Stimulated activated memory B cell treated with anti-CD40 and anti-IgM and Interleukin-4, amounts not matched to agents 10 μg/mL and 1 μg/mL and 100 μg/mL, for 72 hours (primary cell): Measurements from ENCODE around the gene SETMAR.
"Not testable (repeated sequence)": the region's sequence is repeated elsewhere in the genome, so short reads cannot be mapped to it uniquely, and the experiment has no call there.

ENCODE experiments used
- ATAC-seq: fragments of 150-1000 bp; cut with Tn5 transposase; 2 replicates; pipeline ENCODE4 v1.10.0; 2021
- H3K27ac Mint-ChIP-seq: one replicate; pipeline ENCODE4 v1.8.0; 2022; ENCODE audit warnings: mild to moderate bottlenecking, mixed read lengths
- H3K27me3 Mint-ChIP-seq: one replicate; pipeline ENCODE4 v1.8.0; 2022; ENCODE audit warnings: mixed read lengths
- H3K36me3 Mint-ChIP-seq: one replicate; pipeline ENCODE4 v1.8.0; 2022; ENCODE audit warnings: mixed read lengths
- H3K4me1 Mint-ChIP-seq: one replicate; pipeline ENCODE4 v1.8.0; 2022; ENCODE audit warnings: mixed read lengths
- H3K4me3 Mint-ChIP-seq: one replicate; pipeline ENCODE4 v1.8.0; 2022; ENCODE audit warnings: mild to moderate bottlenecking, moderate library complexity, mixed read lengths
- H3K9me3 Mint-ChIP-seq: one replicate; pipeline ENCODE4 v1.8.0; 2022; ENCODE audit warnings: mixed read lengths

SETMAR gene

GRCh38 chr3:4303187-4304123 is at the start of gene SETMAR:
Gene SETMAR, plus strand, starts transcription at chr3:4303369. Its CDS starts 2 bp downstream, at chr3:4303371.
- peak; percentile 98 for ATAC-seq
- peaks cover 18% of the 10 kb centered on the region for H3K4me1 Mint-ChIP-seq
- H3K27ac Mint-ChIP-seq = peak within 1 kb of the TSS; percentile 95
- peaks cover 20% of the 10 kb centered on the region for H3K36me3 Mint-ChIP-seq
- H3K4me3 Mint-ChIP-seq = peak within 1 kb of the TSS; percentile 95
- H3K27me3 Mint-ChIP-seq = no peaks in the 10 kb centered on the region
- H3K9me3 Mint-ChIP-seq = peaks cover 3% of the 10 kb centered on the region

GRCh38 chr3:4261406-4261805 is 41.8 kb upstream of the SETMAR start:
- no peaks in the 10 kb centered on the region for H3K36me3 Mint-ChIP-seq

GRCh38 chr3:4264040-4264439 is 39.1 kb upstream of the SETMAR start:
- Mint-ChIP-seq H3K27ac (no peak overlapping the region), H3K9me3 (no peaks in the 10 kb centered on the region), H3K36me3 (no peaks in the 10 kb centered on the region)

More at GRCh38 chr3:4261406-4261805, 41.8 kb upstream of the SETMAR start:
- Mint-ChIP-seq H3K27ac (no peak overlapping the region), H3K4me1 (no peaks in the 10 kb centered on the region), H3K4me3 (no peak overlapping the region), H3K27me3 (no peaks in the 10 kb centered on the region), H3K9me3 (no peaks in the 10 kb centered on the region)
- no peak for ATAC-seq

GRCh38 chr3:4270720-4271119 is 32.4 kb upstream of the SETMAR start:
- Mint-ChIP-seq H3K4me3 (no peak overlapping the region), H3K27me3 (no peaks in the 10 kb centered on the region), H3K4me1 (peaks cover 8% of the 10 kb centered on the region), H3K27ac (peak overlapping the region; percentile 57), H3K9me3 (no peaks in the 10 kb centered on the region), H3K36me3 (no peaks in the 10 kb centered on the region)
- ATAC-seq = no peak

More at GRCh38 chr3:4264040-4264439, 39.1 kb upstream of the SETMAR start:
- Mint-ChIP-seq H3K27me3 (no peaks in the 10 kb centered on the region), H3K4me3 (no peak overlapping the region), H3K4me1 (no peaks in the 10 kb centered on the region)
- ATAC-seq = no peak

GRCh38 chr3:4271834-4272233 is 31.3 kb upstream of the SETMAR start:
- no peak overlapping the region for H3K4me3 Mint-ChIP-seq
- no peaks in the 10 kb centered on the region for H3K27me3 Mint-ChIP-seq
- no peaks in the 10 kb centered on the region for H3K36me3 Mint-ChIP-seq
- no peaks in the 10 kb centered on the region for H3K9me3 Mint-ChIP-seq
- no peak overlapping the region for H3K27ac Mint-ChIP-seq
- ATAC-seq = no peak
- peaks cover 8% of the 10 kb centered on the region for H3K4me1 Mint-ChIP-seq

GRCh38 chr3:4279516-4280105 is 23.6 kb upstream of the SETMAR start:
- Mint-ChIP-seq H3K27ac (no peak overlapping the region), H3K36me3 (no peaks in the 10 kb centered on the region), H3K4me1 (no peaks in the 10 kb centered on the region), H3K27me3 (no peaks in the 10 kb centered on the region), H3K9me3 (no peaks in the 10 kb centered on the region), H3K4me3 (no peak overlapping the region)
- no peak for ATAC-seq

GRCh38 chr3:4281991-4282390 is 21.2 kb upstream of the SETMAR start:
- Mint-ChIP-seq H3K27ac (no peak overlapping the region), H3K9me3 (no peaks in the 10 kb centered on the region), H3K27me3 (no peaks in the 10 kb centered on the region), H3K4me1 (no peaks in the 10 kb centered on the region), H3K4me3 (no peak overlapping the region), H3K36me3 (no peaks in the 10 kb centered on the region)
- ATAC-seq = no peak

GRCh38 chr3:4284865-4285264 is 18.3 kb upstream of the SETMAR start:
- Mint-ChIP-seq H3K4me1 (no peaks in the 10 kb centered on the region), H3K4me3 (no peak overlapping the region), H3K27me3 (no peaks in the 10 kb centered on the region), H3K27ac (no peak overlapping the region), H3K36me3 (no peaks in the 10 kb centered on the region), H3K9me3 (no peaks in the 10 kb centered on the region)
- ATAC-seq = no peak

GRCh38 chr3:4289044-4289443 is 14.1 kb upstream of the SETMAR start:
- Mint-ChIP-seq H3K36me3 (no peaks in the 10 kb centered on the region), H3K27me3 (no peaks in the 10 kb centered on the region)

GRCh38 chr3:4290272-4290893 is 12.8 kb upstream of the SETMAR start:
- H3K9me3 Mint-ChIP-seq = no peaks in the 10 kb centered on the region
- peaks cover 6% of the 10 kb centered on the region for H3K4me1 Mint-ChIP-seq
- H3K4me3 Mint-ChIP-seq = no peak overlapping the region
- no peak overlapping the region for H3K27ac Mint-ChIP-seq
- H3K36me3 Mint-ChIP-seq = no peaks in the 10 kb centered on the region
- no peaks in the 10 kb centered on the region for H3K27me3 Mint-ChIP-seq
- ATAC-seq = no peak

More at GRCh38 chr3:4289044-4289443, 14.1 kb upstream of the SETMAR start:
- no peaks in the 10 kb centered on the region for H3K9me3 Mint-ChIP-seq
- no peak overlapping the region for H3K4me3 Mint-ChIP-seq
- H3K27ac Mint-ChIP-seq = no peak overlapping the region
- H3K4me1 Mint-ChIP-seq = peaks cover 6% of the 10 kb centered on the region
- no peak for ATAC-seq

GRCh38 chr3:4292301-4292700 is 10.9 kb upstream of the SETMAR start:
- peaks cover 6% of the 10 kb centered on the region for H3K4me1 Mint-ChIP-seq
- ATAC-seq = no peak
- no peak overlapping the region for H3K4me3 Mint-ChIP-seq
- H3K36me3 Mint-ChIP-seq = no peaks in the 10 kb centered on the region
- no peak overlapping the region for H3K27ac Mint-ChIP-seq
- no peaks in the 10 kb centered on the region for H3K9me3 Mint-ChIP-seq
- no peaks in the 10 kb centered on the region for H3K27me3 Mint-ChIP-seq

- Mint-ChIP-seq H3K36me3 (no peaks in the 10 kb centered on the region), H3K9me3 (no peaks in the 10 kb centered on the region), H3K4me1 (peaks cover 6% of the 10 kb centered on the region), H3K27me3 (no peaks in the 10 kb centered on the region), H3K4me3 (no peak overlapping the region), H3K27ac (no peak overlapping the region)
- no peak for ATAC-seq
These were observed 8.4 kb upstream of the SETMAR start for GRCh38 chr3:4294616-4295327.

GRCh38 chr3:4296454-4296853 is 6.7 kb upstream of the SETMAR start:
- peaks cover 16% of the 10 kb centered on the region for H3K36me3 Mint-ChIP-seq
- H3K9me3 Mint-ChIP-seq, H3K27me3 Mint-ChIP-seq, ATAC-seq, H3K4me1 Mint-ChIP-seq, H3K4me3 Mint-ChIP-seq, H3K27ac Mint-ChIP-seq: not testable (repeated sequence)

- Mint-ChIP-seq H3K4me1 (no peaks in the 10 kb centered on the region), H3K4me3 (no peak overlapping the region), H3K36me3 (peaks cover 20% of the 10 kb centered on the region), H3K27ac (no peak overlapping the region), H3K9me3 (peaks cover 3% of the 10 kb centered on the region), H3K27me3 (no peaks in the 10 kb centered on the region)
- ATAC-seq = no peak
These were observed 5.7 kb upstream of the SETMAR start for GRCh38 chr3:4297486-4297885.

GRCh38 chr3:4302747-4303146 is 422 bp upstream of the SETMAR start:
- Mint-ChIP-seq H3K36me3 (peaks cover 20% of the 10 kb centered on the region), H3K27me3 (no peaks in the 10 kb centered on the region), H3K4me3 (peak overlapping the region; percentile 95), H3K4me1 (peaks cover 18% of the 10 kb centered on the region), H3K9me3 (peaks cover 3% of the 10 kb centered on the region), H3K27ac (peak overlapping the region; percentile 95)
- no peak for ATAC-seq
